Measurements from ENCODE around the gene TTBK2.

Gene TTBK2

DNA sequence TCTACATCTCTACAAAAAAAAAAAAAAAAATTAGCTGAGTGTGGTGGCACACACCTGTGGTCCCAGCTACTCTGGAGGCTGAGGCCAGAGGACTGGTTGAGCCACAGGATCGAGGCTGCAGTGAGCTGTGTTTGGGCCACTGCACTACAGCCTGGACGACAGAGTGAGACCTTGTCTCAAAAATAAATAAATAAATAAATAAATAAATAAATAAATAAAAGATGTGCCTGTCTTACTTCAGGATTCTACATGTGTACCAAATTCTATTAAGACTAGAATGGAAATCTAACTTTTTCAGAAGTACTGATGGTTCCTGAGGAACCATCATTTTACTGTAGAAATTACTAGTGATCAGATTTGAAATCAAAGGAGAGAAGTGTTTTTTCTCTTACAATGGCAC, 51.9 kb downstream of the TTBK2 start:
- H3K9me3 Mint-ChIP-seq: no peaks in the 10 kb centered on the region
- H3K4me3 Mint-ChIP-seq: no peak overlapping the region
- ATAC-seq: no peak
- peaks cover 7% of the 10 kb centered on the region for H3K4me1 Mint-ChIP-seq
- peaks cover 53% of the 10 kb centered on the region for H3K36me3 Mint-ChIP-seq
- no peak overlapping the region for H3K27ac Mint-ChIP-seq
- no peaks in the 10 kb centered on the region for H3K27me3 Mint-ChIP-seq

DNA sequence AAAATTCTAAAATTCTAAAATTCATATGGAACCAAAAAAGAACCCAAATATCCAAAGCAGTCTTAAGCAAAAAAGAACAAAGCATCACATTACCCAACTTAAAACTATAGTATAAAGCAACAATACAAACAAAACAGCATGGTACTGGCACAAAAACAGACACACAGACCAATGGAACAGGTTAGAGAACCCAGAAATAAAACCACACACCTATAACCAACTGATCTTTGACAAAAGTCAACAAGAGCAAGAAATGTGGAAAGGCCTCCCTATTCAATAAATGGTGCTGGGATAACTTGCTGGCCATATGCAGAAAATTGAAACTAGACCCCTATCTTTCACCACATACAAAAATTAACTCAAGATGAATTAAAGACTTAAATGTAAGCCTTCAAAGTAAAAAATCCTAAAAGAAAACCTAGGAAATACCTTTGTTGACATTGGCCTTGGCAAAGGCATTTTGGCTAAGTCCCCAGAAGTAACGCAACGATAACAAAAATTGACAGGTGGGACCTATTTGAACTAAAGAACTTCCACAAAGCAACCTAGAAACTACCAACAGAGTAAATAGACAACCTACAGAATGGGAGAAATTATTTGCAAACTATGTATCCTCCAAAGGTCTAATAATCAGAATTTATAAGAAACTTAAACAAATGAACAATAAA, 56.9 kb downstream of the TTBK2 start:
- Mint-ChIP-seq H3K9me3 (no peaks in the 10 kb centered on the region), H3K27ac (no peak overlapping the region), H3K4me3 (no peak overlapping the region), H3K27me3 (no peaks in the 10 kb centered on the region), H3K36me3 (peaks cover 70% of the 10 kb centered on the region), H3K4me1 (peaks cover 14% of the 10 kb centered on the region)
- ATAC-seq: no peak

DNA sequence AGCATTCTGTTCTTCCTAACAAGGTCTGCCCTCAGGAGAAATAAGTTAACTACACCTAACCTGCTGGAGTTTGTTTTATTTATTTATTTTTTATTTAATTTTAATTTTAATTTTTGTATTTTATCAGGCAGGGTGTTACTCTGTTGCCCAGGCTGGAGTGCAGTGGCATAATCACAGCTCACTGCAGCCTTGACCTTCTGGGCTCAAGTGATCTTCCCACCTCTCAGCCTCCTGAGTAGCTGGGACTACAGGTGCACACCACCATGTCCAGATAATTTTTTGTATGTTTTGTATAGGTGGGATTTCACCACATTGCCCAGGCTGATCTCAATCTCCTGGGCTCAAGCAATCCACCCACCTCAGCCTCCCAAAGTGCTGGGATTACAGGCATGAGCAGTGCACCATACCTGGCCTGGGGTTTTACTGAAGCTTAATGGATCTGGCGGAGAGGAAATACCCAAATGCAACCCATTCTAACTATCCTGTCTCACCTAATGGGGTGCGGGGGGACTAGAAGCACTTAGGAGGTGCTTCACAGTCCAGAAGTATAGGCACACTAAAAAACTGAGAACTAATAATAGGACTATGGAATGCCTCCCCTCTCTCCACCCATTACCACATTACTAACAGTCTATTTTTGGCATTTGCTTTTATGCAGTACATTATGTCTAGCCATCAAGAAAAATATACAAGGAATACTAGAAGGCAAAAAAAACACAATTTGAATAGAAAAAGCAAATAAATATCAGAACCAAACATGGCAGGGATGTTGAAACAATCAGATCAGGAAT, 61.4 kb downstream of the TTBK2 start:
- H3K4me1 Mint-ChIP-seq: peaks cover 7% of the 10 kb centered on the region
- H3K27ac Mint-ChIP-seq: no peak overlapping the region
- H3K9me3 Mint-ChIP-seq: no peaks in the 10 kb centered on the region
- ATAC-seq: no peak
- no peak overlapping the region for H3K4me3 Mint-ChIP-seq
- H3K27me3 Mint-ChIP-seq: no peaks in the 10 kb centered on the region
- H3K36me3 Mint-ChIP-seq: peaks cover 47% of the 10 kb centered on the region

DNA sequence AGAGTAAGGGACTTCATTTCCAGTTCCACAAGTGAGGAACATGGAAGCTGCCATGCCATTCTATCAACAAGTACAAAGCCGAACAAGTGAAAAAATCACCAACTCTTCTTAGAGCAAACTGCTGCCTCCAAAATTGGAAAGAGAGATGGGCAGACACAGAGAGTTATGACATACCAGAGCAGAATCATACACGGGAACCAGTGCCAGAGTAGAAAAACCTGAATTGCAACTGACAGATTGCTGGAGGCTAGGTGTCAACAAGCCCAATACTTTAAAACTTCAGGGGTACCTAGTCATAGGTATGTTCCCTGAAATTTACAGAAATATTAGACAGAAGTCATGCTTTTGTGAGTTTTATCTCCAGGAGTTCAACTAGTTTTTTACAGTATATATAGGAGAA, 62.0 kb downstream of the TTBK2 start:
- Mint-ChIP-seq H3K9me3 (no peaks in the 10 kb centered on the region), H3K27me3 (no peaks in the 10 kb centered on the region), H3K4me1 (peaks cover 7% of the 10 kb centered on the region), H3K27ac (no peak overlapping the region), H3K36me3 (peaks cover 47% of the 10 kb centered on the region), H3K4me3 (no peak overlapping the region)
- ATAC-seq: no peak

DNA sequence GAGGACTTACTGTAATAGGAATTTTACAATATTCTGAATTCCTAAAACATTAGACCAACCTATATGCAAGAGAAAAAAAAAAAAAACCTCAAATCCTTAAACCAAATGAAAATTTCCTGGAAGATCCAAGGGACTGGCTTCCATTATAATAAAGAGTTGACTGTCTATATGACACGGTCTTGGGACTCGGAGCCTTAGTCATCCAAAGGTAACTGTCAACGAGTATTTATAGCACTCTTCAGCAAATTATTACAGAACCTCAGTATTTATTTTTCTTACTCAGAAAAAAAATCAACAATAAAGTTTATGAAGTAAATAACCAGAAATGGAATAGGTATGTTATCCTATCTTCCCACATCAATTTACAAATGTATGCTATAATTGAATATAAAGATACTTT, 66.0 kb downstream of the TTBK2 start:
- ATAC-seq: no peak
- Mint-ChIP-seq H3K27me3 (no peaks in the 10 kb centered on the region), H3K27ac (no peak overlapping the region), H3K9me3 (no peaks in the 10 kb centered on the region), H3K4me3 (no peak overlapping the region), H3K4me1 (peaks cover under 1% of the 10 kb centered on the region), H3K36me3 (peaks cover 22% of the 10 kb centered on the region)

DNA sequence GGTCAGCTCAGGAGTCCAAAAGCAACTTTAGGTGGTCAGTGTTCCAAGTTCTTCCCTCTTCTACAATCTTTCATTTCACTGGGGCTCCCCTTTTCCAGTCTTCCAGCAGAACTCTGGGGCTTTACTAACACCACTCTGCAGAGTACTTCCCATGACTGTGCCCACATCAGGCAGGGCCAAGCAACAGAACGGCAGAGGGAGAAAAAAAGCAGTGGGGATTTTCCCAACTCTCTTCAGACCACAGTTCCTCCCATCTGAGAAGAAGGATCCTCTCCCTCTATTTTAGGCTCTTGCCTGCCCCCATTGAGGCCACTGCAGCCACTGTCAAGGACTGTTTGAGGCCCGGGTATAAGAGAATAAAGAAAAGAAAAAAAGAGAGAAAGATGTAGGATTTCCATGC, 70.7 kb downstream of the TTBK2 start:
- Mint-ChIP-seq H3K4me3 (no peak overlapping the region), H3K27ac (no peak overlapping the region), H3K27me3 (no peaks in the 10 kb centered on the region), H3K4me1 (no peaks in the 10 kb centered on the region), H3K36me3 (peaks cover 8% of the 10 kb centered on the region), H3K9me3 (no peaks in the 10 kb centered on the region)
- no peak for ATAC-seq

DNA sequence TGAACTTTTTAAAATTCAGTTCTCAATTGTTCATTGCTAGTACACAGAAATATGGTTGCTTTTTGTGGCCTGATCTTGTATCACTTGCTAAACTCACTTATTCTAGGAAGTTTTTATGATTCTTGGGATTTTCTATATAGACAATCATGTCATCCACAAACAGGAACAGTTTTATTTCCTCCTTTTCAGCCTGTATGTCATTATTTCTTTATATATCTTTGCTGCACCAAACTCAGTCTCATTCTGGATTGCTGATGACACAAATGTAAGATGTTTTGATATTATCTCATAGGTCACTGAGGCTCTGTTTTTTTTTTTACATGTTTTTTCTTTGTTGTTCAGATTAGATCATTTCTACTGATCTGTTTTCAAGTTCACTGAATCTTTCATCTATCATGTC, 71.7 kb downstream of the TTBK2 start:
- no peak for ATAC-seq
- no peak overlapping the region for H3K27ac Mint-ChIP-seq
- no peaks in the 10 kb centered on the region for H3K4me1 Mint-ChIP-seq
- peaks cover 13% of the 10 kb centered on the region for H3K36me3 Mint-ChIP-seq
- peaks cover 2% of the 10 kb centered on the region for H3K9me3 Mint-ChIP-seq
- H3K27me3 Mint-ChIP-seq: no peaks in the 10 kb centered on the region
- H3K4me3 Mint-ChIP-seq: no peak overlapping the region

DNA sequence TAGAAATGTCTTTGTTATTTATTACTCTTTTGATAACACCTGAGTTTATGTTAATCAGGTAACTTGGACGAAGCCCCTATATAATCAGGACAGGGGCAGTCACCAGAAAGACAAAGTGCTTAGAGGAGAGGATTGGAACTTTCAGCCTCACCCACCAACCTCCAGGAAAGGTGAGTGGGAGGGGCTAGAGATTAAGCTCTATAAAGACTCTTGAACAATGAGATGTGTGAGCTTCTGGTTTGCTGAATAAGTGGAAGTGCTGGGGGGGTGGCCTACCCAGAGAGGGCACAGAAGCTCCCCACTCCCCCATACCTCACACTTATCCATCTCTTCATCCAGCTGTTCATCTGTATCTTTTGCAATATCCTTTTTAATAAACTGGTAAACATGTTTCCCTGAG, 73.9 kb downstream of the TTBK2 start:
- Mint-ChIP-seq H3K36me3 (peaks cover 24% of the 10 kb centered on the region), H3K27me3 (no peaks in the 10 kb centered on the region), H3K27ac (no peak overlapping the region), H3K4me1 (no peaks in the 10 kb centered on the region), H3K4me3 (no peak overlapping the region), H3K9me3 (peaks cover 4% of the 10 kb centered on the region)
- no peak for ATAC-seq

DNA sequence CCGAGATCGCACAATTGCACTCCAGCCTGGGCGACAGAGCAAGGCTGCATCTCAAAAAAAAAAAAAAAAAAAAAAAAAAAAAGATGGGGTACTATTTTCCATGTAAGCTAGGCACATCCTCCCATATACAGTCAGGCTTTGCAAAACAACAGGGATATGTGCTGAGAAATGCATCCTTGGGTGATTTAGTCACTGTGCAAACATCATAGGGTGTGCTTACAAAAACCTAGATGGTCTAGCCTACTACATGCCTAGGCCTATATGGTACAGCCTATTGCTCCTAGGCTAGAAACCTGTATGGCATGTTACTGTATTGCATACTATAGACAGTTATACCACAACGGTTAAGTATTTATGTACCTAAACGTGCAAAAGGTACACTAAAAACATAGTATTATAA, 75.0 kb downstream of the TTBK2 start:
- Mint-ChIP-seq H3K27ac (no peak overlapping the region), H3K27me3 (no peaks in the 10 kb centered on the region), H3K36me3 (peaks cover 29% of the 10 kb centered on the region), H3K4me1 (no peaks in the 10 kb centered on the region), H3K9me3 (peaks cover 4% of the 10 kb centered on the region), H3K4me3 (no peak overlapping the region)
- ATAC-seq: no peak

DNA sequence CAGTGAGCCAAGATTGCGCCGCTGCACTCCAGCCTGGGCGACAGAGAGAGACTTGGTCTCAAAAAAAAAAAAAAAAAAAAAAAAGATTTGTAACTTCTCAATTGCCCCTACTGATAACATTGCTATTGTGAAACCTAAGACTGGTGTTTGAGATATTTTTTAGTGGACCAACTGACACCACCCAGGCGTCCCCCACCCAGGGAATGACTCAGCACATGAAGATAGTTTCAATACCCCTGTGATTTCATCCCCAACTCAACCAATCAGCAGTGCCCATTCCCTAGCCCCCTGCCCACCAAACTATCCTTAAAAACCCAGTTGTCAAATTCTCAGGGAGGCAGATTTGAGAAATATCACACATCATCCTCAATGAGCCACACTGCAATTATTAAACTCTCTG, 76.9 kb downstream of the TTBK2 start:
- no peak overlapping the region for H3K4me3 Mint-ChIP-seq
- peaks cover 4% of the 10 kb centered on the region for H3K9me3 Mint-ChIP-seq
- no peaks in the 10 kb centered on the region for H3K4me1 Mint-ChIP-seq
- ATAC-seq: no peak
- no peak overlapping the region for H3K27ac Mint-ChIP-seq
- no peaks in the 10 kb centered on the region for H3K27me3 Mint-ChIP-seq
- H3K36me3 Mint-ChIP-seq: peaks cover 37% of the 10 kb centered on the region

DNA sequence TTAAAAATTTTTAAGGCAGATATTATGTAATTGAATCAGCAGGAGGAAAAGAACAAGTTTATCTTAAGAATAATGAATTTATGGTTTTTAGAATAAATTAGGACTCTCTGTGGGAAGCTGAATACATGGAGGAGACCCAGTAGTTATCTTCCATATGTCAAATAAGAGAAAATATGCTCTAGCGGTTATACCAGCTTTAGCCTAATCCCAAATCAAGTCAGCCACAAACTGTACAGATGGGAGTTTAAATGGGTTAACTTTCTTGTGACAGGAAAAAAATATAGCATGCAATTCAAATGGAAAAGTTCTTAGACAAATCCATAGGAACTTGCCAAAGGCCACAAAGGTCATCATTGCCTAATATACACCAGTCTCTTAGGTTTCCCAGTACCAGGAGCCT, 84.3 kb downstream of the TTBK2 start:
- Mint-ChIP-seq H3K27ac (no peak overlapping the region), H3K4me3 (no peak overlapping the region)

DNA sequence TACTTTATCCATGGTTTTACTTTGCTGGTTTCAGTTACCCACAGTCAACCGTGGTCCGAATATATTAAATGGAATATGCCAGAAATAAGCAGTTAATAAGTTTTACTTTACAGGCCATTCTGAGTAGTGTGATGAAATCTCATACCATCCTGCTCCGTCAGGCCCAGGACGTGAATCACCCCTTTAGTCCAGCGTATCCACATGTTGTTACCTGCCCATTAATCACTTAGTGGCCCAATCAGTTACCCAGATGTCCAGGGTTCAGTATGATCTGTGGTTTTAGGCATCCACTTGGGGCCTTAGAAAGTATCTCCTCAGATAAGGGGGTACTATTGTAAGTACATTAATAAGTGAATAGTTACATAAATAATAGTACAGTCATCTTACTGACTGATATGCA, 88.0 kb downstream of the TTBK2 start:
- Mint-ChIP-seq H3K36me3 (peaks cover 9% of the 10 kb centered on the region), H3K27me3 (no peaks in the 10 kb centered on the region), H3K27ac (no peak overlapping the region), H3K4me1 (no peaks in the 10 kb centered on the region), H3K9me3 (no peaks in the 10 kb centered on the region), H3K4me3 (no peak overlapping the region)
- no peak for ATAC-seq

More for the DNA sequence above, 84.3 kb downstream of the TTBK2 start:
- peaks cover 30% of the 10 kb centered on the region for H3K36me3 Mint-ChIP-seq
- no peaks in the 10 kb centered on the region for H3K9me3 Mint-ChIP-seq
- no peak for ATAC-seq
- no peaks in the 10 kb centered on the region for H3K27me3 Mint-ChIP-seq
- no peaks in the 10 kb centered on the region for H3K4me1 Mint-ChIP-seq

DNA sequence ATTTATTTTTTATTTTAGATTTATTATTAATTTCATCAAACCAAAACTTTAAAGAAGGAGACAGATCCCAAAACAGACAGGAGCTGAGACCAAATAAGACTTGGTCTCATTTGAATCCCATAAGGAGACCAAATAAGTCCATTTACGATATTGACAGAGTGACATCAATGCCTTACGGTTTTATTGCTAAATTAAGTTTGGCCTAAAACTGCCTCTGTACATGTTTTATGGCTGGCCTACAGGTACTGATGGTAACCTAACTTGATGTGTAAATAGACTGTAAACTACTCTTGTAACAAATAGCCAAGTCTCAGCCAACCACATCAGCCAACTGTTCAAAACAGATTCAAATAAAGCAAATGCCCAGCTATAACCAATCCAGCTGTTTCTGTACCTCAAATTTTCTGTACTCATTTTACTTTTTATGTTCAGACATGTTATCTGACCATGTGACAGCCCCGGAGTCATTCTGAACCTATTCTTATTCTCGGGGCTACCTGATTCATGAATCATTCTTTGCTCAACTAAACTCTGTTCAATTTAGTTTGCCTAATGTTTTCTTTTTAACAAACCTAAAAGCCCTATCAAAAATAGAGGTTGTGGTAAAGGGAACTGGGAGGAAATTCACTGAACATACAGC, 94.2 kb downstream of the TTBK2 start:
- ATAC-seq: no peak

DNA sequence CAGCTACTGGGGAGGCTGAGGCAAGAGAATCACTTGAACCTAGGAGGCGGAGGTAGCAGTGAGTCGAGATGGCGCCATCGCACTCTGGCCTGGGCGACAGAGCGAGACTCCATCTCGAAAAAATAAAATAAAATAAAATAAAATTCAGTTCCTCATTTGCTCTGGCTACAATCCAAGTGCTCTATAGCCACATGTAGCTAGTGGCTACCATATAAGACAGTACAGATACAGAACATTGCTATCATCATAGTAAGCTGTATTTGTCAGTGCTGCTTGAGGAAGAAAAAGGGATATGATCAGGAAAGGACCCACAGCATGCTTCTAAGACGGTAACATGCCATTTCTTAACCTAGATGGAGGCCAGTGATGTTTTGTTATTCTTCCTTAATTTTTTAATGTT, 95.0 kb downstream of the TTBK2 start:
- Mint-ChIP-seq H3K4me1 (peaks cover 12% of the 10 kb centered on the region), H3K27me3 (no peaks in the 10 kb centered on the region), H3K9me3 (no peaks in the 10 kb centered on the region), H3K36me3 (peaks cover 45% of the 10 kb centered on the region), H3K27ac (no peak overlapping the region), H3K4me3 (no peak overlapping the region)
- no peak for ATAC-seq

More for the DNA sequence above, 94.2 kb downstream of the TTBK2 start:
- no peak overlapping the region for H3K27ac Mint-ChIP-seq
- no peaks in the 10 kb centered on the region for H3K9me3 Mint-ChIP-seq
- H3K4me3 Mint-ChIP-seq: no peak overlapping the region
- no peaks in the 10 kb centered on the region for H3K27me3 Mint-ChIP-seq
- peaks cover 40% of the 10 kb centered on the region for H3K36me3 Mint-ChIP-seq
- peaks cover 6% of the 10 kb centered on the region for H3K4me1 Mint-ChIP-seq

DNA sequence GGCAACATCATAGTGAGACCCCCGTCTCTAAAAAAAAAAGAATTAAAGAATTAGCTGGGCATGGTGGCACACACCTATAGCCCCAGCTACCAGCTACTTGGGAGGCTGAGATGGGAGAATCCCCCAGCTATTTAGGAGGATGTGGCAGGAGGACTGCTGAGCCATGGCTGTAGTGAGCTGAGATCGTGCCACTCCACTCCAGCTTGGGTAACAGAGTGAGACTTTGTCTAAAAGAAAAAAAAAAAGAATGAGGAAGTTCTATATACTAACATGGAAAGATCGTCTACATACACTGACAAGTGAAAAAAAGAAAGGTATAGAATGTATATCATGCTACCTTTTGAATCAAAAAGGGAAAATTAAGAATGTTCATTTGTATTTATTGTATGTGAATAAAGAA, 99.8 kb downstream of the TTBK2 start:
- Mint-ChIP-seq H3K27me3 (no peaks in the 10 kb centered on the region), H3K36me3 (peaks cover 41% of the 10 kb centered on the region), H3K4me1 (peaks cover 13% of the 10 kb centered on the region)

DNA sequence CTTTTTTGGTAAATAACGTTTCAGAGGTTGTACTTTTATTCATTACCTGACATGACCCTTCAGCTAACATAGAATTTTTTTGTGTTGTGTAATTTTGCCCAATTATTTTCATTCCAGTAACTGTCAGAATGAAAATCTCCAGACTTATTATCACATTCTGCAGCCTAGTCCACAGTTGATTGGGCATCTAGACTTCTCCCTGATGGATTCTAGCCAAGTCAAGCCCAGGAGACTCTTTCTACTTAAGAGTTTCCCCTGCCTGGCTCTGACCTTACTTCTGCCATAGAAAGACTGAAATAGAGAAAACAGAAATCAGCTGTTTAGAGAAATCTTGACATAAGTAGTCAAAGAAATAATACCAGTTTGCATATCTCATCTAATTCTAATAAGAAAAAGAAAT, 100.8 kb downstream of the TTBK2 start:
- Mint-ChIP-seq H3K9me3 (no peaks in the 10 kb centered on the region), H3K36me3 (peaks cover 32% of the 10 kb centered on the region), H3K4me3 (no peak overlapping the region), H3K27ac (no peak overlapping the region), H3K27me3 (no peaks in the 10 kb centered on the region), H3K4me1 (peaks cover 13% of the 10 kb centered on the region)
- no peak for ATAC-seq

More for the DNA sequence above, 99.8 kb downstream of the TTBK2 start:
- no peak for ATAC-seq
- Mint-ChIP-seq H3K9me3 (no peaks in the 10 kb centered on the region), H3K27ac (no peak overlapping the region), H3K4me3 (no peak overlapping the region)

Data from stimulated activated memory B cell treated with anti-CD40 and anti-IgM and Interleukin-4, amounts not matched to agents 10 μg/mL and 1 μg/mL and 100 μg/mL, for 72 hours (primary cell).